Measurements from ENCODE around the gene IRX6. TPM values are rescaled to one million over a fixed set of nuclear protein-coding genes. Genes with fewer than 3 reads are reported as not detected.

Gene IRX6
- total and polyA plus RNA-seq, 2 experiments from 2014 or later: 0.10 TPM; not detected in 1

DNA sequence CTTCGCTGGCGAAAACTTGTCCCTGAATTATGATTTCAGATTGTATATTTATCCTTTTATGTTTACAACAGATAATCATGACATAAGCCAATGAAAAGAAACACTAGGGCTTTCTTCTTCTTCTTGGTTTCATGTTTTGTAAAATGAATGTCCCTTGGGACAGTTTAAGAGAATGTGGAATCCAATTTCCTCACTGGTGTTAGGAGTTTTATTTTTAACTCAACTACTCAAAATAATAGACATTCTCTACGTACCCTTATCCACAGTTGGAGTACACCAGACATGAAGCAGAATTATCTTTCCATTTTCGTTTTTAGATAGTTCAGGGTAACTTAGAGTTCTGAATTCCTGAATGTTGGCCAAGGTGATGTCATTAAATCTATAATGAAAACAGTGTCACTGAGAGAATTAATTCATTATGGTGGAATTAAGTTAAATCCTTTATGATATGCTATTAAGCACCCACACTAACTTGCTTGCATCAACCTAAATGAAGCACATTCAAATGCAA, 43.4 kb downstream of the IRX6 start (continued):
- TF ChIP-seq STAT1 (IDR thresholded peaks at IDR 0.05; ENCODE audit: unreplicated experiment): no peak
- no peak for TF ChIP-seq POLR2AphosphoS5 (IDR thresholded peaks at IDR 0.05; ENCODE audit: low read depth)

DNA sequence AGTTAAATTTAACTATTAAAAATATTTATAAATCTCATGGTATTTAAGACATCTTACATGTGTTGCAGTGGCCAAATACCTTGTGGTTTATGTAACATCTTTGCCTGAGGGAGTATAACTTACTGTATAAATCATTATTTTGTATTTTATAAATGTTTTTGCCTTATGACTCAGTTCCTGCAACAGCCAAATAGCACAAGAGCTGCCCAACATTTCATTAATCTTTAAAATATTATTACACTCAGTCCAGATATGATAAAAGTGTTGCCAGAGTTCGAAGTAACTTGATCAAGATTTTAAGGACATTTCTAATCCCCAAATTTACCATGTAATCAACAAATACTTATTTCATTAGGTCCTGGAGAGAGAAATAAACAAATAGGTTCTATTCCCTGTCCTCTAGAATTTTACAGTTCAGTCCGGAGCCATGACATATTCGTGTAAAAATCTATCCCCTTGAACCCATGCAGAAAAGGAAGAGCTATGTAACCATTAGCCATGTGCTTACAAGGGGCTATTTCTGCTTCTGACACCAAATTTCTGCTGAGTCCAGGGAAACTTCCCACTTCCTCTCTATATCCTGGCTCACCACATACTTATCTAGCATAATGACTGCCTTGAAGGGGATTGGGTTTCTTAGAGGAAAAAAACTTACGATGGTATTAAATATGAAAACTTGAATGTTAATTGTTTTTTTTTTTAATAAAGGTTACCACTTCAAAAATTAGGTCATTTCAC, 44.0 kb downstream of the IRX6 start:
- Mint-ChIP-seq H3K27ac (no peak overlapping the region), H3K4me1 (peaks cover 13% of the 10 kb centered on the region), H3K27me3 (ENCODE audit: insufficient read depth, low read depth, poor library complexity) (peaks cover 10% of the 10 kb centered on the region), H3K4me3 (no peak overlapping the region), H3K9me3 (no peaks in the 10 kb centered on the region), H3K36me3 (ENCODE audit: low read depth) (no peaks in the 10 kb centered on the region)
- H3K4me2 ChIP-seq: no peak overlapping the region
- no peak for ATAC-seq
- no peaks in the 10 kb centered on the region for H4K20me1 ChIP-seq (replicated peaks; ENCODE audit: insufficient read depth)
- peaks cover 21% of the 10 kb centered on the region; the same call in 1 of the 2 replicates for H3K27me3 ChIP-seq (ENCODE audit: insufficient read depth)
- peaks cover 26% of the 10 kb centered on the region for H3K4me1 ChIP-seq (ENCODE audit: insufficient read depth)
- TF ChIP-seq, protein P1, sequence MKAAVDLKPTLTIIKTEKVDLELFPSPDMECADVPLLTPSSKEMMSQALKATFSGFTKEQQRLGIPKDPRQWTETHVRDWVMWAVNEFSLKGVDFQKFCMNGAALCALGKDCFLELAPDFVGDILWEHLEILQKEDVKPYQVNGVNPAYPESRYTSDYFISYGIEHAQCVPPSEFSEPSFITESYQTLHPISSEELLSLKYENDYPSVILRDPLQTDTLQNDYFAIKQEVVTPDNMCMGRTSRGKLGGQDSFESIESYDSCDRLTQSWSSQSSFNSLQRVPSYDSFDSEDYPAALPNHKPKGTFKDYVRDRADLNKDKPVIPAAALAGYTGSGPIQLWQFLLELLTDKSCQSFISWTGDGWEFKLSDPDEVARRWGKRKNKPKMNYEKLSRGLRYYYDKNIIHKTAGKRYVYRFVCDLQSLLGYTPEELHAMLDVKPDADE (IDR thresholded peaks at IDR 0.05): no peak
- TF ChIP-seq JUNB (IDR thresholded peaks at IDR 0.05; ENCODE audit: unreplicated experiment) (no peak), STAT1 (IDR thresholded peaks at IDR 0.05; ENCODE audit: unreplicated experiment) (no peak), POLR2AphosphoS5 (IDR thresholded peaks at IDR 0.05; ENCODE audit: low read depth) (no peak)
- H3K36me3 ChIP-seq (ENCODE audit: insufficient read depth): no peaks in the 10 kb centered on the region
- no peaks in the 10 kb centered on the region for H3K9me2 ChIP-seq (ENCODE audit: insufficient read depth)
- H3K79me2 ChIP-seq (replicated peaks; ENCODE audit: insufficient read depth): no peaks in the 10 kb centered on the region
- no peak overlapping the region for H2AFZ ChIP-seq
- no peak overlapping the region for H3K4me3 ChIP-seq
- H3F3A ChIP-seq (replicated peaks; ENCODE audit: low read depth): no peaks in the 10 kb centered on the region
- no peak for DNase-seq (ENCODE audit: low spot score)
- no peak overlapping the region for H3K27ac ChIP-seq (ENCODE audit: low read depth)

DNA sequence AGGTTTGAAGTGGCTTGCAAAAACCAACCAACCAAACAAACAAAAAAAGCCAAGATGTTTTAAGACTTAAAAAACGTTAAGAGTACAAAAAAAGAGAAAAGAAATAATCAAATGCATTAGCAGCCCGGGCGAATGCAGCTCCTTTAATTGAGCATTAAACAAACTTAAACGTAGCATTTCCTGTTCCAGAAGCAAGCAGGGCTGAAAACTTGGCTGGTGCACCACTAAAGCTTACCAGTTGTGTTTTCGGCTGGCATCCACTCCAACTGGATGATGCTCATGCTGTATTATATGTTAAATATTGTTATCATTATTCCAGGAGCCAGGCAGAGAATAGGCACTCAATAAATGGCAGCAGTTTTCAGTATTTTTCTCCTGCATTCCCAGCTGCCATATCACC, 45.1 kb downstream of the IRX6 start:
- H3K9me3 Mint-ChIP-seq: no peaks in the 10 kb centered on the region
- no peaks in the 10 kb centered on the region for H3K36me3 Mint-ChIP-seq (ENCODE audit: low read depth)
- Histone ChIP-seq H2AFZ (peak overlapping the region; percentile 74; the same call in 1 of the 2 replicates), H3K79me2 (replicated peaks; ENCODE audit: insufficient read depth) (no peaks in the 10 kb centered on the region), H3K27me3 (ENCODE audit: insufficient read depth) (peaks cover 21% of the 10 kb centered on the region; the same call in 1 of the 2 replicates), H3K4me2 (no peak overlapping the region), H3K36me3 (ENCODE audit: insufficient read depth) (no peaks in the 10 kb centered on the region), H3F3A (replicated peaks; ENCODE audit: low read depth) (no peaks in the 10 kb centered on the region), H3K9me2 (ENCODE audit: insufficient read depth) (no peaks in the 10 kb centered on the region), H3K27ac (ENCODE audit: low read depth) (no peak overlapping the region), H3K4me1 (ENCODE audit: insufficient read depth) (peaks cover 26% of the 10 kb centered on the region), H3K4me3 (no peak overlapping the region), H4K20me1 (replicated peaks; ENCODE audit: insufficient read depth) (no peaks in the 10 kb centered on the region)
- peaks cover 10% of the 10 kb centered on the region for H3K27me3 Mint-ChIP-seq (ENCODE audit: insufficient read depth, low read depth, poor library complexity)
- peaks cover 21% of the 10 kb centered on the region for H3K4me1 Mint-ChIP-seq
- no peak for DNase-seq (ENCODE audit: low spot score)
- TF ChIP-seq EZH2 (IDR thresholded peaks at IDR 0.05; ENCODE audit: low read depth, unreplicated experiment): no peak
- ATAC-seq: no peak
- H3K4me3 Mint-ChIP-seq: no peak overlapping the region
- no peak overlapping the region for H3K27ac Mint-ChIP-seq

All from GM23338 (cell line).